ENCODE results near the gene ZNF606.
A peak's percentile ranks its signal among the peaks of the same experiment; 100 is the strongest.

Gene ZNF606

DNA sequence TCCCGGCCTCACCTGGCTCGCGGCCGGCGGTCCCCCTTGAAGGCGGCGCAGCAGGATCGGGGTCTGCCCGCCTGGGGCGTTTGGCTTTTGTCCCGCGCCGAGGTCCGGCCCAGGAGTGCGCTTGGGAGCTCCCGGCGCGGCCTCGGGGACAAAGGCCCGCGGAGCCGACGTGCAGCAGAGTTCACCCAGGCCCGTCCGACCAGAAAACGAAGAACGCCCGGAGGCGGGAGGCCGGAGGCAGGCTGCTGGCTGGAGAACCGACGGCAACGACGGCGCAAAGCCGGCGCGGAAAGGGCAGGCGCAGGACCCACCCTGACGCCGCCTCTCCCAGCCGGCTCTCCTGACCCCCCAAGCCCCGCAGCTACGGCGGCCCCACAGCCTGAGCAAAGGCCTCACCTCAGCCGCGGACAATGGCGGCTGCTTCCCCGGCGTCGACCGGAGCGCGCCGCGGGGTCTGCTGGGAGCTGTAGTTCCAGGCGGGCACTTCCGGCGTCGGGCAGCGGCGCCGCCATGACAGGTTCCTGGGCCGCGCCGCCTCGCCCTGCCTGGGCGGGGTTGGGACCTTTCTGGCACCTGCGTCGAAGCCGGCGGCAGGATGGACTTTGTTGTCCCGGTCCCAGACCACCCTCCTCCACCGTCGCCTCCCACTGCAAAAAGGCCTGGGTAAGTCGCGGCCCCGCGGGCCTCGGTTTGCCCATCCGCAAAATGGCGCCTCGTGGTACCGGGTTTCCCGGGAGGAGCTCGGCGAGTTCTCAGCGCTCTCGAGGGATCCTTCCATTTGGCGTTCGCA is at the start of gene ZNF606:
TSS of gene ZNF606 (minus strand) at position 437 of the 790 bp plus-strand sequence. CDS start 1,501 bp downstream, outside the sequence.
- peak; percentile 66 to 90 for DNase-seq

DNA sequence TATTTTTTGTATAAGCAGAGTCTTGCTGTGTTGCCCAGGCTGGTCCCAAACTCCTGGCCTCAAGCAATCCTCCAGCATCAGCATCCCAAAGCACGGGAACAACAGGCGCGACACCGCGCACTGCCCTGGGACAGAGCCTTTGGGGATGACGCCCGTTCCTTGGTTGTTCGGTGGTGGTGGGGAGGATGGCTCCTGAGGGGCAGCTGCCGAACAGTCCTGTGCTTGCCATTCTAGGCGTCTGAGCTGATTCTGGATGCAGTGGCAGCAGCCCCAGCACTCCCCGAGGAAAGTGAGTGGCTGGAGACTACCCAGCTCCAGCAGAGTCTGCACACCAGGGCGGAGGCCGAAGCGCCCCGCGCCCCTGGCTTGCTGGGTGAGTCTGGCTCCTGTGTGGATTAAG is 49.6 kb upstream of the ZNF606 start:
- DNase-seq, result no peak

DNA sequence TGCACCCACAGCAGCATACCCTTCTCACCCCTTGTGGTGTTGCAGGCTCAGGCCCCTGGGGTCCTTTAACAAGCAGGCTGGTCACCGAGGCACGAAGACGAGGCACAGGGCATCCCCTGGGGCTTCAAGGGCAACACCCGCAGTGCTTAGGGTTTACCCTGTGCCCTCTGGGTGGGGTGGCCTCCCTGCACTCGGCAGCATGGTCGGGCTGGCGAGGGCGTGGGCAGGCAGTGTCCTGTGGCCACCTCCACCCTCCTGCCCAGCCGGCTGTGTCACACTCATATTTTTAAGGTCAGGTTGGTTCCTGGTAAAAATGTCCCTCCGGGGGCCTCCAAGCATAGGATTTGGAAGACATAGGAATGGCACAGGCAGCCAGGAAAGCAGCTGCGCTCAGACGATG is 45.1 kb upstream of the ZNF606 start:
- DNase-seq, result no peak

DNA sequence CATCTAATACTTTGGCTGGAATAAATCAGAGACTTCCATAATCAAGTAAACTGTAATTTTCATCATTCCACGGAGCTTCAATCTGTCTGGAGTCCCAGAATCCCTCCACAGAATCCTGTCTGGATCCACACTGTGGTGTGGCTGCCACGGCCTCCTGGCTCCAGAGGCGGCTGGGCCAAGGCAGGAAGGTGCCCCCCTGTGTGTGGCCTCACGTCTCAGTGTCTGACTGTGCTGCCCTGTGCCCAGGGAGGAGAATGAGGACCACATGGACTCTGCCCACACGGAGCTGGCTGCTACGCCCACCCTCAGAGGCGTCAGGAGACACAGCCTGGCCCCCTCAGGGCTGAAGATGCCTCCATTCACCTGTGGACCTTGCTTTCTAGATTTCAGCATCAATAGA is 44.2 kb upstream of the ZNF606 start:
- DNase-seq, result no peak

DNA sequence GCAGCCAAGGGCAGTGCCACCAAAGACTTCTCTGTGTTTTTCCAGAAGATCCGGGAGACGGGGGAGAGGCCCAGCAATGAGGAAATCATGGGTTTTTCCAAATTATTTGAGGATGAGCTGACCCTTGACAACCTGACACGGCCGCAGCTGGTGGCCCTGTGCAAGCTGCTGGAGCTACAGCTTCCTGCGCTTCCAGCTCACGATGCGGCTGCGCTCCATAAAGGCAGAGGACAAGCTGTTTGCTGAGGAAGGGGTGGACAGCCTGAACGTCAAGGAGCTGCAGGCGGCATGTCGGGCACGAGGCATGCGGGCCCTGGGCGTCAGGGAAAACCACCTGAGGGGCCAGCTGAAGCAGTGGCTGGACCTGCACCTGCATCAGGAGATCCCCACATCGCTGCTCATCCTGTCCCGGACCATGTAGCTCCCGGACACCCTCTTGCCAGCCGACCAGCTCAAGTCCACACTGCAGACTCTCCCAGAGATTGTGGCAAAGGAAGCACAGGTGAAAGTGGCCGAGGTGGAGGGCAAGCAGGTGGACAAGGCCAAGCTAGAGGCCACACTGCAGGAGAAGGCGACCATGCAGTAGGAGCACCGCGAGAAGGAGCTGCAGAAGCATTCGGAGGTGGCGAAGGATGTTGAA is 42.9 kb upstream of the ZNF606 start:
- no peak for DNase-seq

DNA sequence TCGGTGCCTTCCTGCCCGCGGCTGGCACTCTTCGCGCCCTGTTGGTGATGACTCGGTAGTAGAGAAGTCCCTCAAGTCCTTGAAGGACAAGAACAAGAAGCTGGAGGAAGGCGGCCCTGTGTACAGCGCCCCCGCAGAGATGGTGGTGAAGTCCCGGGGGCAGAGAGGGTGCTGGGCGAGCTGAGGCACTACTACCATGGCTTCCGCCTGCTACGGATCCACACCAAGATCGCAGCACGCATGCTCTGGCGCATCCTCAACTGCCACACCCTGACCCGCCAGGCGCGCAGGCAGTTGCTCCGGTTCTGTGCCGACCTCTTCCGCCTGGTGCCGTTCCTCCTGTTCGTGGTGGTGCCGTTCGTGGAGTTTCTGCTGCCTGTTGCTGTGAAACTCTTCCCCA is 42.3 kb upstream of the ZNF606 start:
- no peak for DNase-seq

DNA sequence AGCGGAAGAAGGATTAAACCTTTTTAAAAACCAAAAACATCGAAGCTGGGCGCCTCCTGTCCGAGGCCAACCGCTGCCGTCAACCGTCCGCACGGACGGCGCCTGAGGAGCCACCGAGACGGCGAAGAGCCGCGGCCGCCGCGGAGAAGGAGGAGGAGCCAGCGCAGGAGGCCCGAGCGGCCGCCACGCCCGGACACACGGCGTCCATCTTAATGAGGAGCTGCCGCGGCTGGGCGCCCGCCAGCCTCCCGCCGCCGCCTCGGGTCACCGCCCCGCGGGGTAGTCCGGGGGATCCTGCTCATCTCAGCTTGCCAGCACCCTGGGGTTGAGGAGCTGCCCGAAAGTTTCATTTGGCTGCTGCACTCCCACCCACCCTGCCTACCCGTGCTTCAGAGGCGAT is 41.8 kb upstream of the ZNF606 start:
- DNase-seq, result no peak

DNA sequence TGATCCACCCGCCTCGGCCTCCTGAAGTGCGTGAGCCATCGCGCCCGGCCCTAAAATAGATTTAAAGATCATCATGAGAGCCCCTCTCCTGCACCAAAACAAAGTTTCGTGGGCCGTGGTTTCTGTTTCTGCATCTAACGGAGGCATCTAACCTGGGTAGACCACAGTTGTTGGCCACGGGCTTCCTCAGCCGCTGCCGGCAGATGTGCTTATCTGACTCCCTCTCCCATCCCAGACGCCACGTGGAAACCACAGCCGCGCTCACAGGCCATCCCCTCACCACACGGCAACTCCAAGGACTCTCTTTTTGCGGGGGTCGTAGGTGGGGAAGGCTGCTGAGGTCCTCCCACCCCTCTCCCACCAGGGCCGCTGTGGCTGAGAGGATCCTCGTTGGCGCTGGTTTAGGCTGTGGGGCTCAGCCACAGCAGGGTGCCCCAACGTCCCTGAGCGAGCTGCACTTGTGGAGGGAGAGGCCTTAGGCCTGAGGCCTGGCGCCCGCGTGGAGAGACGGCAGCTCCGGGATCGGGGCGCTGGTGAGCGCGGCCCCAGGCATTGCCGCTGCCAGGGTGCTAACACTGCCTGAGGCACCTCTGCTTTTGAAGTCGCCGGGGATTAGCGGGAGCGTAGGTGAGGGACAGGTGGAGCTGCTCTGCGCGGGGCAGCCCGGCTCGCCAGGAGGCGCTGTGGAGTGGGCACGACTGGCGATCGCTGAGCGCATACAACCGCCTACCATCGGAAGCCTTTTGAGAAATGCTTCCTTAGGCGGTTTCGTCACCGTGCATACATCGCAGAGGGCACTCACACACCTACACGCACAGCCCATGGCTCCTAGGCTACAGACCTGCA is 40.1 kb upstream of the ZNF606 start:
- DNase-seq, result no peak

DNA sequence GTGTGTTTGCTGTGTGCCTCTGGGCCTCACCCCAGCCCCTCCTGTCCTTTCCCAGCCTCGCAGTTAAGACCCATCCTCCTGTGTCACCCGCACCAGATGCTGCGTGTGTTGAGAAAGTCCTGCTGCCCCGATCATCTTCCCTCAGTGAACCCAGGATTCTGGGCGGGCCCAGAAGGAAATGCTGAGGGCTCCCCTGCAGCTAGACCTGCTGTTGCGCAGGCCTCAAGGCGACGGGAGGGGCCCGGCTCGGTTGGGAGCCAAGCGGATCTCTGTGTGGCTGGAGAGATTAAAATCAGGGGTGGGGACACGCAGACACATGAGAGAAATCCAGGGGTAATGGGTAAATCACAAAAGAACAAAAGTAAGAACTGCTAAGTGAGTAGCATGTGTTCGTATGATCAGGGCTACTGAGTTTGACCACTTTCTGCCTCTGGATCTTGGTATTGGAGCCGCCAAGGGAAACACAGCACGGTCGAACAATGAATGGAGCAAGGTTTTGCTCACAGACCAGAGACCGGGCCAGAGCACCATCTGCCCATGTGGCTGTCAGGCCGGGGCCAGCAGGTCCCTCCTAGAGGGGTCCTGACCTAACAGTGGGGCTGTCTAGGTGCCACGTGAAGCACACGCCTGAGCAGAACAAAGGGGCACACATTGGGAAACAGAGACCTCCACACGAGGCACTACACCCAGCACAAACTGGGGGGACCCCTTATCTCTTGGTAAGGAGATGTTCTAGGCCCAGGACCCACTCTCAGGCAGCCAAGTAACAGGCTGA is 38.3 kb upstream of the ZNF606 start:
- DNase-seq, result no peak

DNA sequence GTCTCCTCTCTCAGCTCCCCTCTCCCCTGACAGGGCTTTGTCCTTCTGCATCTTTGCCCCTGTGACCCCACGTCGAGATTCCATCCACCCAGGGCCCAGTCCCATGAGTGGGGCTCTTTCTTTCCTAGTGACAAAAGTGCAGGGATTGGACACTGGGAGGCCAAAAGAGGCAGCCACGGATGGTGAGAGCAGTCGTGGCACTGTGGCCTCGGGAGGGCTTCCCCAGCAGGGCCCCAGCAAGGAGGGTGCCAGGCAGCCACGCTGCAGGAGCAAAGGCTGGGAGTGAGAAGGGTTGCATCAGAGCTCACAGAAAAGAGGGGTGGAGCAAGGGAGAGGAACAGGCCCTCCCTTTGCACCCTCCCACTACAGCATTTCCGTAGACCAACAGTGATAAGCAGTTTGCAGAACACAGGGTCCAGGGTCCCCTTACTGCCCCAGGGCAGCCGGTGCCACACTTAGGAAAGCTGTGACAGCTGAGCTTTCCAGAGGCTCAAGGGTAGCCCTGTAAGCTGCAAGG is 36.1 kb upstream of the ZNF606 start:
- DNase-seq, result no peak

DNA sequence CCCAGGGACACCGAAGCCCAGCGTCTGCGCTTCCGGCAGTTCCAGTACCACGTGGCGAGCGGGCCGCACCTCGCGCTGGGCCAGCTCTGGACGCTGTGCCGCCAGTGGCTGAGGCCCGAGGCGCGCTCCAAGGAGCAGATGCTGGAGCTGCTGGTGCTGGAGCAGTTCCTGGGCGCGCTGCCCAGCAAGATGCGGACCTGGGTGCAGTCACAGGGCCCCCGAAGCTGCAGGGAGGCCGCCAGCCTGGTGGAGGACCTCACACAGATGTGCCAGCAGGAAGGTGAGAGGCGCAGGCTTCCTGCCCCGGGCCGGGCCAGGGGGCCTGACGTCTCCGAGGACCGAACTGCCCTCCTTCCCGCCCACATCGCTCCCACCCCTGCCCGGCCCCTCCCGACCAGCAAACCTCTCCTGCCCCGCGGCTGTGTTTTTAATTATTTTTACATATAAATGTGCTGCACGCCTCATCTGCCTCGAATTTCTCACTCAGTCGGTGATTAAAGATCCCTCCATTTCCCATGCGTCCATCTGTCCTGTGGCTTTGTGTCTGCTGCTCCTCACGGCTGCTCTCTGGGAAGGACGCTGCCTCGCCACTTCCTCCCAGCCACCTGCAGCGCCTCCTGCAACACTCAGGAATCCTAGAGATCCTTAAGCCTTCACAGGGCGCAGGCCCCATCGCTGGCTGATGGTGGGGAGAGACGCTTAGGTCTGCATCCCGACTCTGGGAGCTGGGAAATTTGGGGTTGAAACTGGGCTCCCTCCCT is 35.5 kb upstream of the ZNF606 start:
- no peak for DNase-seq

DNA sequence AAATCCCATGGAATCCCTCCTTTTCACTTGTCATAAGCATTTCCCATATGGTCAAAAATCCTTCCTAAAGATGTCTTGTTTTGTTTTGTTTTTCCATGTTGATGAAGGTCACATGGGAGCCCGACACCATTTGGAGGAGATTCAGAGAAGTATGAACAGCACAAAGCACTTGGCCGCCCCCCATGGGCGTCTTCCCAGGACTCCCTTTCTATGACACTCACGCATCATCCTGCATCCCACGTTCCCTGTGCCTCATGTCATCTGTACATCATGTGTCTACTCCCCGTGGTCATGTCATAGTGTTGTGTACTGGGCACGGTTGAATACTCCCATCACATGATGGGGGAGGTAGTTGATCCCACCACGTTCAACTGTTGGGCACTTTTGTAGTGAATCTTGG is 33.2 kb upstream of the ZNF606 start:
- no peak for DNase-seq

DNA sequence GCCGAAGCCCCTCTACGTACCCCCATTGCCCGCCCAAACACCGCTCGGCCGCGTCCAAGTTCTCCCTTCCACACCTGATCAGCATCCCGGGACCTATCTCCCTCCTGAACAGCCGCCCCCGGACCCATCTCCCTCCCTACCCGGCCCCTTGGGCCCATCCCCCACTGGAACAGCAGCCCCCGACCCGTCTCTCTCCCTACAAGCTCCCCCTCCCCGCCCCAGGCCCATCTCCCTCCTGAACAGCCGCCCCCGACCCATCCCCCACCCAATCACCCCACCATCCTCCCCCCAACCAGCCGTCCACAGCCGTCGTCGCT is 31.8 kb upstream of the ZNF606 start:
- DNase-seq, result no peak

DNA sequence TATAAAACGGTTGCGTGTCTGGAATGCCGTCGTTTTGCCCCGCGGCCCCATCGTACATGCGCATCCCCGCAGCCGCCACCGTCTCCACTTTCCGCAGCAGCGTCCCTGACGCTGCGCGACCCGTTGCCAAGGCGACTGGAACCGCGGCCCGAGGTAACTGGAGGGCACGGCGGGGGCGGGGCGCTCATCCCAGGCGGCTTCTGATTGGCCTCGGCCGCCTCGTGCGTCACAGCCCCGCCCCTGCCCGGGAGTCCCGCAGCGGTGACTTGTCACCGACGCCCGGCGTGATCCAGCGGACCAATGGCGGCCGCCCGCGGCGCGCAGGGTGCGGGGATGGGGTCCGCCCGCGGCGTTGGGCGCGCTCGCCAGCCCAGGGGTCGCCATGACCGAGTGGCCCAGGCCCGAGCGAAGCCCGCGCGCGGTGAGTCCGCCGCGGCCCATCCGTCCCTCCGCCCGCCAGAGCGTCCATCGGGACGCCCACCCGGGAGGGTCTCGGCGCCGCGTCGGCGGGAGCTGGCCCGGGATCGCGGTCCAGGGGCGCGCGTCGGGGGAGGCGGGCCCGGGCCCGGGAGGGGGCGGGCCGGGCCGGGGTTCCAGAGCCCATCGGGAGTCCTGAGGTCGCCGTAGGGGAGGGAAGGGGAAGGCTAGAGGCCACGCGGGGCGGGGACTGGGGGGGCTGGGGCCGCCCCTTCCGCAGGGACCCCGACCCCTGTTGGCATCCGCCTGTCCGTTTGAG is 31.3 kb upstream of the ZNF606 start, which contains the start of gene ZSCAN1:
TSS of gene ZSCAN1 (plus strand) at position 285 of the 736 bp plus-strand sequence. CDS start 3,812 bp downstream, outside the sequence.
- no peak for DNase-seq

DNA sequence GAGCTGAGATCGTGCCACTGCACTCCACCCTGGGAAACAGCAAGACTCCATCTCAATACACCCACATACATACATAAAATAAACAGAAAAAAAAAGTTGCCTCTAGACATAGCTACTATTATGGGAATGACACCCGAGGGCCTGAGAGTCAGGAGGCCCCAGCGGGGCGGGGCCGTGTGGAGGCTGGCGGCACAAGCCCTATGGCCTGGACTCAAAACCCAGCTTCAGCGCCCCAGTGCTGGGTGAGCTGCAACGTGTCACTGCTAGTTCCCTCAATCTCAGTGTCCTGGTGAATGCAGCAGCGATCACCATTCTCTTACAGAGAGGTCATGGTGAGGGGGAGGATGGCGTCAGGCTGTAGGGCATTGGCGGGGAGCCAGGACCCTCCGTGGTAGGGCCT is 22.0 kb upstream of the ZNF606 start:
- DNase-seq, result no peak

DNA sequence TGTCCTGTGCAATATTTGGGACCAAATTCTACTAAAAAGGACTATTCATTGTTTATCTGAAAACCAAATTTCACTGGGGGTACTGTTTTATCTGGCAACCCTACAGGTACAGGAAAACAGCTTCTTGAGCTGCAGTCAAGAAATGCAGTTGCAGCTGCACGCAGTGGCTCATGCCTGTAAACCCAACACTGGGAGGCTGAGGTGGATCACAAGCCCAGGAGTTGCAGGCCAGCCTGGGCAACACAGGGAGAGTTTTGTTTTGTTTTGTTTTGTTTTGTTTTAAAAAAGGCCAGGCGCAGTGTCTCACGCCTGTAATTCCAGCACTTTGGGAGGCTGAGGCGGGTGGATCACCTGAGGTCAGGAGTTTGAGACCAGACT is 19.7 kb upstream of the ZNF606 start:
- no peak for DNase-seq

DNA sequence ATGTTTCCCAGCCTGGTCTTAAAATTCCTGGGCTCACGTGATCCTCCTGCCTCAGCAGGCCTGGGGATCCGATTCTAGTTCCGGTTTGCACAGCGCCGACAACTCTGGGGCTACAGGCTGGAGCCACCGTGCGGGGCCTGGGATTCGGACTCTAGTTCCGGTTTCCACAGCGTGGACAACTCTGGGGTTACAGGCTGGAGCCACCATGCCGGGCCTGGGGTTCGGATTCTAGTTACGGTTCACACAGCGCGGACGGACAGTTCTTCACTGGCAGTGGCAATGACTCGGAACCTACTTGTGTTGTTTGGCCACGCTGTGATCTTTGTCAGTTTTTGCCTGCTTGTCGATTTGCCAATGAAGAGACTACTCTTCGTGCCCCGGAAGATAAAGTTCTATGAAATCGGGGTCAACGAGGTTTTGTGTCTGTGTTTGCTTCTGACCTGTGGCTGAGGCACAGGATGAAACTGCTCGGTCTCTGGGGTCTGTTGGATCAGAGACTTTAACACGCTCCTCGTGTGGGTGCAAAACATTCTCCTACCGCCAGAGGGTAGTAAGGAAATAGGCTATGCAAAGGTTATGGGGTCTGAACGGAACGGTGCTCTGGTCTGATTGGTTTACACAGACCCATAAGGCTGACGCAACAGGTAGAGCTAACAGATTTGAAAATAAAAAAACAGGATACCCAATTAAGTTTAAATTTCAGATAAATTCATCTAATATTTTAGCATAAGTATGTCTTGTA is 19.1 kb upstream of the ZNF606 start:
- DNase-seq, result peak; percentile 52 to 80

DNA sequence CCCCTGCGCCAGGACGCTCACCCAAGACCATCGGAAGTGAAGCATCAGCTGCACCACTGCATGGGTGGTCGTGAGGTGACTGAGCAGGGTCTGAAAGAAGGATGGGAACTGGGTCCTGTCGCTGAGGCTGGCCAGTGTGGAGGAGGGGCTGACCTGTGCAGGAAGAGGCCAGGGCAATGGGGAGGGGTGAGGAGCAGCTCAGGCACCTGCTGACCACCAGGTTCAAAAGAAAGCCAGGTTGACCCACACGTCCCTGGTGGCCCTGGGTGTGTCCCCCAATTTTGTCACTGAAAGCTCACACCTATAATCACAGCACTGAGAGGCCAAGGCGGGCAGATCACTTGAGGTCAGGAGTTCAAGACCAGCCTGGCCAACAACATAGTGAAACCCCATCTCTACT is 17.5 kb upstream of the ZNF606 start:
- no peak for DNase-seq

DNA sequence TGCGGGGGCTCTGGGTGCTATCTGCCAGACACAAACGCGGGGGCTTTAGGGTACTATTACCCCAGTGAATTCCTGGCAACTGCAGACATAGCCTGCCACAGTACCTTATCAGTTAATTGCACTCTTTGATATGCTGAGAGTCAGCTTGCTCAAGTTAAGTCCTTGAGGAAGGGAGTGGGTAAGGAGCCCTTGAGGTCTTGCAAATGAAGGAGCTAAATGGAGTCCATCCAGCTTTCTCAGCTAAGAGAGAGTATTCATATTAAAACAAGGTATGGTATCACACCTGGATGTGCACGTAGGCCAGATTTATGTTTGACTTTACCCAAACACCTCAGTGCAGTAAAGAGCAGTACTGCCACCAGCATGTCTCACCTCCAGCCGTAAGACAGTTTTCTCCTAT is 11.5 kb upstream of the ZNF606 start:
- DNase-seq, result no peak

DNA sequence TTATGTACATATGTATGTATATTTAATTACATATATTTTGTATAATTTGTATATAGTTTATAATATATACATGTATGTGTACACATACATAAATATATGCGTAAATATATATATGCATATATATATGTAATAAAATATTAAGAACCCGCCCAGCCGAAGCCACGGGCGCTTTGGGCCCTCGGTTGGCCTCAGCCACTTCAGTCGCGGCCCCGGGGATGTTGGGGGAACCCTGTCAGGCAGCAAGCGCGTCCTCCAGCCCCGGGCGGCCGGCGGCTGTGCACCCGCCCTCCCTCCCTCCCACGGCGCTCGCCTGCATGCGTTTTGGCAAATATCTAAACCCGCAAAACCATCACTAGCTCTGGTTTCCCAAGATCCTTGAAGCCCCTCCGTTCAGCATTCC is 7.9 kb upstream of the ZNF606 start:
- peak in 1 of 2 experiments; percentile 9 for DNase-seq
